ENCODE data around the gene PODNL1. TPM values are rescaled to one million over a fixed set of nuclear protein-coding genes. Genes with fewer than 3 reads are reported as not detected.
A peak's percentile ranks its signal among the peaks of the same experiment; 100 is the strongest.
"Not testable (repeated sequence)": the region's sequence is repeated elsewhere in the genome, so short reads cannot be mapped to it uniquely, and the experiment has no call there.

Gene PODNL1
- total RNA-seq, 4 donors from 2014 or later = 9.4 to 45.7 (median 20.7) TPM

DNA sequence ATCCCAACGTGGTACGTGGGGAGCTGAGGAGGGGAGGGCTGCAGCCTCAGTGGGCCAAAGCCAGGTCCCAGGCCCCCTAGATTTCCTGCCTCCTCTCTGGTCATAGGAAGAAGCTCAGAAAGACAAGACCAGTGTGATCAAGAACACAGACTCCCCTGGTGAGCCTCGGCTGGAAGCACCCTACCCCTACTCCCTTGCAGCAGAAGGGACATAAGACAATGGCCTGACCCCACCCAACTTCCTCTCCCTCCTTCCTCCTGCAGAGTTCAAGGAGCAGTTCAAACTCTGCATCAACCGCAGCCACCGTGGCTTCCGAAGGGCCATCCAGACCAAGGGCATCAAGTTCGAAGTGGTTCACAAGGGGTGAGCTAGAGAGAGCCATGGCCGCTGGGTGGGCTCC, 11.5 kb downstream of the PODNL1 start:
- Histone ChIP-seq H3K4me3 (no peak overlapping the region), H3K4me1 (no peaks in the 10 kb centered on the region), H3K9me3 (no peaks in the 10 kb centered on the region), H3K27ac (no peak overlapping the region), H3K27me3 (no peaks in the 10 kb centered on the region), H3K36me3 (peaks cover 0 to 93% (median 12%) of the 10 kb centered on the region in 3 donors)
- DNase-seq (ENCODE audit: low spot score in 2 of 2) = no peak
- TF ChIP-seq, protein P1, sequence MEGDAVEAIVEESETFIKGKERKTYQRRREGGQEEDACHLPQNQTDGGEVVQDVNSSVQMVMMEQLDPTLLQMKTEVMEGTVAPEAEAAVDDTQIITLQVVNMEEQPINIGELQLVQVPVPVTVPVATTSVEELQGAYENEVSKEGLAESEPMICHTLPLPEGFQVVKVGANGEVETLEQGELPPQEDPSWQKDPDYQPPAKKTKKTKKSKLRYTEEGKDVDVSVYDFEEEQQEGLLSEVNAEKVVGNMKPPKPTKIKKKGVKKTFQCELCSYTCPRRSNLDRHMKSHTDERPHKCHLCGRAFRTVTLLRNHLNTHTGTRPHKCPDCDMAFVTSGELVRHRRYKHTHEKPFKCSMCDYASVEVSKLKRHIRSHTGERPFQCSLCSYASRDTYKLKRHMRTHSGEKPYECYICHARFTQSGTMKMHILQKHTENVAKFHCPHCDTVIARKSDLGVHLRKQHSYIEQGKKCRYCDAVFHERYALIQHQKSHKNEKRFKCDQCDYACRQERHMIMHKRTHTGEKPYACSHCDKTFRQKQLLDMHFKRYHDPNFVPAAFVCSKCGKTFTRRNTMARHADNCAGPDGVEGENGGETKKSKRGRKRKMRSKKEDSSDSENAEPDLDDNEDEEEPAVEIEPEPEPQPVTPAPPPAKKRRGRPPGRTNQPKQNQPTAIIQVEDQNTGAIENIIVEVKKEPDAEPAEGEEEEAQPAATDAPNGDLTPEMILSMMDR (IDR thresholded peaks at IDR 0.05) = no peak
- TF ChIP-seq POLR2A (IDR thresholded peaks at IDR 0.05) = no peak
- TF ChIP-seq EP300 (IDR thresholded peaks at IDR 0.05) = no peak
- 73 to 76% methylated on average over 5 to 7 of the region's 8 CpGs for WGBS, 2 donors

GRCh38 chr19:13926010-13926409, 12.2 kb downstream of the PODNL1 start:
- Histone ChIP-seq H3K4me3 (no peak overlapping the region), H3K4me1 (no peaks in the 10 kb centered on the region), H3K27me3 (no peaks in the 10 kb centered on the region), H3K27ac (no peak overlapping the region), H3K36me3 (peaks cover 0 to 93% (median 16%) of the 10 kb centered on the region in 3 donors), H3K9me3 (peaks cover 0 to 3% (median 0%) of the 10 kb centered on the region in 4 donors)
- no peak for DNase-seq (ENCODE audit: low spot score in 2 of 2)
- WGBS, 2 donors = 84 to 86% methylated on average over 4 of the region's 4 CpGs
- TF ChIP-seq EP300 (IDR thresholded peaks at IDR 0.05) = no peak
- TF ChIP-seq POLR2A (IDR thresholded peaks at IDR 0.05) = no peak
- TF ChIP-seq, protein P1 (IDR thresholded peaks at IDR 0.05) = no peak

GRCh38 chr19:13923194-13923987, 14.8 kb downstream of the PODNL1 start:
- TF ChIP-seq EP300 (IDR thresholded peaks at IDR 0.05) (no peak), POLR2A (IDR thresholded peaks at IDR 0.05) (no peak)
- TF ChIP-seq, protein P1 (IDR thresholded peaks at IDR 0.05) = no peak
- Histone ChIP-seq H3K4me3 (no peak overlapping the region), H3K27ac (no peak overlapping the region), H3K36me3 (peaks cover 4 to 97% (median 40%) of the 10 kb centered on the region in 3 donors), H3K4me1 (no peaks in the 10 kb centered on the region), H3K9me3 (peaks cover 0 to 8% (median 0%) of the 10 kb centered on the region in 4 donors), H3K27me3 (no peaks in the 10 kb centered on the region)
- no peak for DNase-seq (ENCODE audit: low spot score in 2 of 2)
- WGBS, 2 donors = 93% methylated on average over 28 of the region's 28 CpGs

DNA sequence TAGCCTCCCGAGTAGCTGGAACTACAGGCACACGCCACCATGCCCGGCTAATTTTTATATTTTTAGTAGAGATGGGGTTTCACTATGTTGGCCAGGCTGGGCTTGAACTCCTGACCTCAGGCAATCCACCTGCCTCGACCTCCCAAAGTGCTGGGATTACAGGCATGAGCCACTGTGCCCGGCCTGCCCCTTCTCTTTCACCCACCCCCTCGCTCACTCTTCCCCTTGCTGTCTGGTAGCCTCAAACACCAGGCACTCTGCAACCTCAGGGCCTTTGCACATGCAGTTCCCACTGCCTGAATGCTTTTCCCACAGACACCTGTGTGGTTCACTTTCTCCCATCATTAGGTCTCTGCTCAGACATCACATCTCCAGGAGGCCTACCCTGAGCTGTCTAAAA, 16.1 kb downstream of the PODNL1 start:
- H3K27me3 ChIP-seq; H3K9me3 ChIP-seq; DNase-seq (ENCODE audit: low spot score in 2 of 2); H3K4me1 ChIP-seq; H3K27ac ChIP-seq; H3K4me3 ChIP-seq: not testable (repeated sequence)
- 95 to 96% methylated on average over 6 of the region's 6 CpGs for WGBS, 2 donors
- H3K36me3 ChIP-seq = peaks cover 4 to 95% (median 42%) of the 10 kb centered on the region in 3 donors

DNA sequence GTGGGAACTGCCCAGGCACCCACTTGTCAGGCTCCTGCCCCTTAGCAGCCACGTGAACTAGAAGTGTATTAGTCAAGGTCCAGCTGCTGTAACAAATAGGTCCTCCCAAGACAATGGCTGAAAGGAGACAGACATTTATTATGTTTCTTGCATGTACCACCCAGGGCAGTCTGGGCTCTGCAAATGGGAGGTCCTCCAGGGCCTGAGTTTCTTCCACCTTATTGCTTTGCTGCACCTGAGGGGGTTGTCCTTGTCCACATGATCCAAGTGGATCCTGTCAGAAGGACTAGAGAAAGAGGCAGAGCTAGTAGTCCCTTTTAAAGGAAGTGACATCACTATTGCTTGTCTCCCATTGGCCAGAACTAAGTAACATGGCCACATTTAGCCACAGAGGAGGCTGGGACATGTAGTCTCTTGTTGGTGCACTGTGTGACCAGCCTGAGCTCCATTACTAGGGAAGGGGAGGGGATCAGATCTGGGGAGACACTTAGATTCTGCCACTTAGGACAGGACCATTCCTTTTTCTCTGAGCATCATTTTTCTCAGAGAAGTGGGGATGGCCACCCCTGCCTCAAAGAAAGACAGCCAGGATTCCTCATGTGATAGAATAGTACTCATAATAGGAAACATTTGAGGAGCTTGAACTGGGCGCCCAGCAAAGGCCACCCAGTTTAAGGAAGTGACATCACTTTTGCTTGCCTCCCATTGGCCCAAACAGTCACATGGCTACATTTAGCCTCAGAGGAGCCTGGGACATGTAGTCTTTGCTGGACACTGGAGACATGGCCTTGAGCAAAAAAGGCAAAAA, 17.1 kb downstream of the PODNL1 start:
- 43 to 90% methylated on average over 1 to 2 of the region's 2 CpGs for WGBS, 2 donors
- H3K36me3 ChIP-seq = peaks cover 4 to 95% (median 42%) of the 10 kb centered on the region in 3 donors

More for the DNA sequence above, 17.1 kb downstream of the PODNL1 start:
- Histone ChIP-seq H3K4me3 (no peak overlapping the region), H3K9me3 (peaks cover 0 to 8% (median 0%) of the 10 kb centered on the region in 4 donors), H3K27me3 (no peaks in the 10 kb centered on the region), H3K4me1 (no peaks in the 10 kb centered on the region), H3K27ac (no peak overlapping the region)
- peak in 1 of 2 donors; percentile 38 for DNase-seq (ENCODE audit: low spot score in 2 of 2)
- TF ChIP-seq, protein P1 (IDR thresholded peaks at IDR 0.05) = no peak
- TF ChIP-seq EP300 (IDR thresholded peaks at IDR 0.05) = no peak
- no peak for TF ChIP-seq POLR2A (IDR thresholded peaks at IDR 0.05)
